Mesenchymal stem cell (in vitro differentiated cells and primary cell): ENCODE results near the gene IFITM10.

Experiments
- DNase-seq: peaks from one replicate; pipeline ENCODE4 v3.0.0-alpha.2; 2013
- H2AFZ ChIP-seq: one replicate; pipeline ENCODE4 v1.6.1; 2013; ENCODE audit warnings: low read depth, mild to moderate bottlenecking, control low read depth, inconsistent platforms, low read length, moderate library complexity
- H2AK5ac ChIP-seq: 2 replicates; pipeline ENCODE4 v1.6.1; 2013; ENCODE audit warnings: low read length, moderate library complexity, mild to moderate bottlenecking, inconsistent platforms; ENCODE audit not compliant: severe bottlenecking
- H2BK120ac ChIP-seq: one replicate; pipeline ENCODE4 v1.6.1; 2013; ENCODE audit warnings: low read depth, mild to moderate bottlenecking, inconsistent platforms, low read length, moderate library complexity
- H2BK12ac ChIP-seq, 2 experiments: one replicate each; pipeline ENCODE4 v1.6.1; 2013; ENCODE audit warnings: inconsistent platforms in 2 of 2, low read length in 2 of 2, mild to moderate bottlenecking in 2 of 2, moderate library complexity in 2 of 2, control low read depth in 1 of 2
- H2BK15ac ChIP-seq: one replicate; pipeline ENCODE4 v1.6.1; 2013; ENCODE audit warnings: mild to moderate bottlenecking, low read depth, inconsistent platforms; ENCODE audit not compliant: poor library complexity, severe bottlenecking
- H2BK5ac ChIP-seq: 2 replicates; pipeline ENCODE4 v1.6.1; 2013; ENCODE audit warnings: low read depth, mild to moderate bottlenecking, low read length, control low read depth, inconsistent platforms; ENCODE audit not compliant: poor library complexity, severe bottlenecking
- H3K14ac ChIP-seq, 2 experiments: one replicate each; pipeline ENCODE4 v1.6.1; 2013; ENCODE audit warnings: inconsistent platforms in 2 of 2, low read length in 2 of 2, control low read depth in 1 of 2, mild to moderate bottlenecking in 1 of 2, moderate library complexity in 1 of 2
- H3K18ac ChIP-seq, 2 experiments: one replicate each; pipeline ENCODE4 v1.6.1; 2013; ENCODE audit warnings: inconsistent platforms in 2 of 2, low read length in 2 of 2, control low read depth in 1 of 2, low read depth in 1 of 2, mild to moderate bottlenecking in 1 of 2
- H3K23ac ChIP-seq, 2 experiments: one replicate each; pipeline ENCODE4 v1.6.1; 2013; ENCODE audit warnings: inconsistent platforms in 2 of 2, low read length in 2 of 2, mild to moderate bottlenecking in 2 of 2, moderate library complexity in 2 of 2, control low read depth in 1 of 2
- H3K27ac ChIP-seq: 2 replicates; pipeline ENCODE4 v1.5.1; 2013; ENCODE audit warnings: mild to moderate bottlenecking, moderate library complexity, low read length, control low read depth, inconsistent platforms; ENCODE audit not compliant: poor library complexity, severe bottlenecking
- H3K27me3 ChIP-seq, 2 experiments: 2 replicates each; pipeline versions ENCODE4 v1.6.1 to v1.7.0; 2013; ENCODE audit warnings: low read length in 2 of 2, mild to moderate bottlenecking in 2 of 2, moderate library complexity in 2 of 2, control low read depth in 1 of 2, inconsistent platforms in 1 of 2; ENCODE audit not compliant: control insufficient read depth in 1 of 2, insufficient read depth in 1 of 2
- H3K36me3 ChIP-seq, 2 experiments: 2 replicates each; pipeline versions ENCODE4 v1.6.1 to v1.7.0; 2013; ENCODE audit warnings: low read length in 2 of 2, control low read depth in 1 of 2, inconsistent platforms in 1 of 2, low read depth in 1 of 2, mild to moderate bottlenecking in 1 of 2; ENCODE audit not compliant: insufficient read depth in 2 of 2, control insufficient read depth in 1 of 2
- H3K4ac ChIP-seq, 2 experiments: one replicate each; pipeline ENCODE4 v1.6.1; 2013; ENCODE audit warnings: inconsistent platforms in 2 of 2, low read length in 2 of 2, mild to moderate bottlenecking in 2 of 2, moderate library complexity in 2 of 2, control low read depth in 1 of 2, low read depth in 1 of 2
- H3K4me1 ChIP-seq: 2 replicates; pipeline ENCODE4 v1.6.1; 2013; ENCODE audit warnings: low read depth, low read length, control low read depth; ENCODE audit not compliant: control insufficient read depth, insufficient read depth
- H3K4me2 ChIP-seq: 2 replicates; pipeline ENCODE4 v1.6.1; 2013; ENCODE audit warnings: low read length, mild to moderate bottlenecking, inconsistent platforms; ENCODE audit not compliant: poor library complexity, severe bottlenecking
- H3K4me3 ChIP-seq, 2 experiments: 2 replicates each; pipeline versions ENCODE4 v1.5.1 to v1.7.0; 2013; ENCODE audit warnings: low read length in 2 of 2, mild to moderate bottlenecking in 2 of 2, control low read depth in 1 of 2, low read depth in 1 of 2; ENCODE audit not compliant: insufficient read depth in 1 of 2
- H3K79me1 ChIP-seq: replicated peaks from 2 replicates; pipeline ENCODE4 v1.6.1; 2013; ENCODE audit warnings: mild to moderate bottlenecking, control low read depth, low read length, inconsistent platforms; ENCODE audit not compliant: poor library complexity, severe bottlenecking
- H3K9ac ChIP-seq: 2 replicates; pipeline ENCODE4 v1.7.0; 2013; ENCODE audit warnings: mild to moderate bottlenecking, low read length, moderate library complexity
- H3K9me3 ChIP-seq: 2 replicates; pipeline ENCODE4 v1.7.0; 2013; ENCODE audit warnings: mild to moderate bottlenecking, low read length; ENCODE audit not compliant: control insufficient read depth
- H4K8ac ChIP-seq: one replicate; pipeline ENCODE4 v1.6.1; 2013; ENCODE audit warnings: inconsistent platforms, mild to moderate bottlenecking, low read length, moderate library complexity
- H4K91ac ChIP-seq: one replicate; pipeline ENCODE4 v1.6.1; 2013; ENCODE audit warnings: mild to moderate bottlenecking, low read length, inconsistent platforms
- WGBS: methylation state at CpG from one replicate; pipeline ENCODE4 v1.1.7; 2013; ENCODE audit warnings: mixed read lengths; 5-methylcytosine and 5-hydroxymethylcytosine counted together

IFITM10 gene

DNA sequence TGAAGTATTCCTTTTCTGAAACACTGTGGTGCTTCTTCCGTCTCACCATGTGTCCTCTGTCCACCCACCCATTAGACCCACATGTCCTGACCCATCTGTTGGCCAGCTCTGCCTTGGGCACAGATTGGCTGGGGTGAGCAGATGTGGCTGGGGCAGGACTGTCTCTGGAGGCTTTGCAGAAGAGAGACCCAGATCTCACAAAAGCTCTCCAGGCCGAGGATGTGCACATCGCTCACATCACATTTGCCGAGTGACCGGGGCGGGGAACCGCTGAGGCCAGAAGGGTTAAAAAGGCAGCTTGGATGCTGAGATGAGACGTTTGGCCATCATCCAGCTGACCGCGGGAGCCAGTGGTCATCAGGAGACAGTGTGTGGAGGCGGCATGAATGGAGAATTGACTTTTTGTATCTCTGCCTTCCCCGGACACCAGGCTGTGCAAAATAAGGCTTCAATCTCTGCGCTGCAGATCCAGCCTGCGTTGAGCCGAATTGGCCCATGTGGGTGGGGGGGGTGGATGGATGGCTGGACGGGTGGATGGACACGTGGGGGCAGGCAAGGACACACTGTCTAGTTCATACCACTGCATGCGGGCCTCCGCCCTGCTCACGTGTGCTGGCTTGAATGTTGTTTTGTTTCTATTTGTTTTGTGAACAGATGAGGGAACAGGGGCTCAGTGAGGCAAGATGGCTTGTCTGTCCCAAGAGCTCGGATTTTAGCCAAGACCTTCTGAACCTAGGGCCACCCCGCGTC is 6.1 kb downstream of the IFITM10 start:
- Histone ChIP-seq H3K9me3 (no peaks in the 10 kb centered on the region), H3K27me3 (peaks cover 5 to 38% of the 10 kb centered on the region in 2 experiments), H3K4me3 (no peak overlapping the region), H3K36me3 (peaks cover 11 to 13% of the 10 kb centered on the region in 2 experiments), H3K23ac (no peak overlapping the region), H3K79me1 (no peaks in the 10 kb centered on the region), H4K8ac (no peak overlapping the region), H3K4me2 (no peak overlapping the region), H2AK5ac (no peak overlapping the region), H4K91ac (no peak overlapping the region), H3K18ac (no peak overlapping the region), H3K4me1 (peaks cover 13% of the 10 kb centered on the region), H3K14ac (no peak overlapping the region), H2AFZ (no peak overlapping the region), H2BK12ac (no peak overlapping the region), H2BK15ac (no peak overlapping the region), H2BK120ac (no peak overlapping the region), H3K27ac (no peak overlapping the region), H2BK5ac (no peak overlapping the region), H3K9ac (no peak overlapping the region), H3K4ac (no peak overlapping the region)
- WGBS, result 89% methylated on average over 23 of the region's 23 CpGs
- DNase-seq, result no peak

DNA sequence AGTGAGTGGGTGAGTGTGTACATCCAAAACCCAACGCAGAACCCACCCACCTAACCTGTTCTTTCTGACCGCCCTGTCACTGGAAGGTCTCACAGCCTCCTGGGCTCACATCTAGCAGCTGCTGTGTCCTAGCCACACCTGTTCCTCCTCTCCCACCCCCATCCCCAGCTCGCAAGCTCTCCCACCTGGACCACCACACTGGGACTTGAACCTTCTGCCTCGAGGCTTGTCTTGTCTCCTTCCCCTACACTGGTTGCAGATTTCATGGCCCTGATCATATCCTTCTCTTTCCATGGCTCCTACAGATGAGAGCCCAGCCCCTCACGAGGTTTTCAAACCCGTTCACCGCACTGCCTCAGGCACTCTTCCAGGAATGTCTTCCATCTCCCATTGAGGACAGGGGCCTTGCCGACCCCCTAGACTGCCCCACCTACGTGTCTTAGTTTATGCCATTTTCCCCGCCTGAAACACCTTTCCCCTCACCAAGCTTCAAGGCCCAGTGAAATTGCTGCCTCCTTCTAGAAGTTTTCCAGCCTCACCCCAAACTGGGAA is 6.7 kb downstream of the IFITM10 start:
- Histone ChIP-seq H4K91ac (no peak overlapping the region), H2AK5ac (no peak overlapping the region), H2AFZ (no peak overlapping the region), H3K79me1 (no peaks in the 10 kb centered on the region), H3K4me3 (no peak overlapping the region), H3K9ac (no peak overlapping the region), H3K4me2 (no peak overlapping the region), H3K18ac (no peak overlapping the region), H3K23ac (no peak overlapping the region), H3K27me3 (peaks cover 9 to 37% of the 10 kb centered on the region in 2 experiments), H3K4me1 (peaks cover 6% of the 10 kb centered on the region), H4K8ac (no peak overlapping the region), H3K36me3 (peaks cover 11 to 13% of the 10 kb centered on the region in 2 experiments), H2BK5ac (no peak overlapping the region), H3K9me3 (no peaks in the 10 kb centered on the region), H3K14ac (no peak overlapping the region), H3K27ac (no peak overlapping the region), H2BK120ac (no peak overlapping the region), H2BK12ac (no peak overlapping the region), H3K4ac (no peak overlapping the region), H2BK15ac (no peak overlapping the region)
- 84% methylated on average over 10 of the region's 10 CpGs for WGBS
- no peak for DNase-seq

DNA sequence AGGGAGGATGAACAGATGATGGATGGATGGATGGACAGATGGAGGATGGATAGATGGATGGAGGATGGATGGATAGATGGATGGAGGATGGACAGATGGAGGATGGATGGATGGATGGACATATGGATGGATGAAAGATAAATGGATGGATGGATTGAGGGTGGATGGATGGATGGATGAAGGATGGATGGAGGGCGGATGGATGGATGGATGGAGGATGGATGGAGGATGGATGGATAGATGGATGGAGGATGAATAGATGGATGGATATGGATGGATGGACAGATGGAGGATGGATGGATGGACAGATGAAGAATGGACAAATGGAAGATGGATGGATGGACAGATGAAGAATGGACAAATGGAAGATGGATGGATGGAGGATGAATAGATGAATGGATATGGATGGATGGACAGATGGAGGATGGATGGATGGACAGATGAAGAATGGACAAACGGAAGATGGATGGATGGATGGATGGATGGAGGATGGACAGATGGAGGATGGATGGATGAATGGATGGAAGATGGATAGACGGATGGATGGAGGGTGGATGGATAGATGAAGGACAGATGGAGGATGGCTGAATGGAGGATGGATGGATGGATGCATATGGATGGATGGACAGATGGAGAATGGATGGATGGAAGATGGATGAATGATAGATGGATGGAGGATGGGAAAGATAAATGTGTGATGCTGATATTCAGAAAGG is 7.4 kb downstream of the IFITM10 start:
- no peak overlapping the region for H2BK15ac ChIP-seq
- WGBS, result 92% methylated on average over 3 of the region's 3 CpGs
- no peak overlapping the region for H2AFZ ChIP-seq
- no peak overlapping the region for H4K91ac ChIP-seq
- no peak overlapping the region for H2BK120ac ChIP-seq
- no peak for DNase-seq
- no peaks in the 10 kb centered on the region for H3K4me1 ChIP-seq
- peaks cover 11 to 13% of the 10 kb centered on the region in 2 experiments for H3K36me3 ChIP-seq
- no peaks in the 10 kb centered on the region for H3K79me1 ChIP-seq
- no peak overlapping the region for H3K27ac ChIP-seq
- H2AK5ac ChIP-seq, result no peak overlapping the region
- H3K4me3 ChIP-seq, result no peak overlapping the region
- H3K27me3 ChIP-seq, result peaks cover 9 to 32% of the 10 kb centered on the region in 2 experiments
- H2BK12ac ChIP-seq, result no peak overlapping the region
- peaks cover 5% of the 10 kb centered on the region for H3K9me3 ChIP-seq
- H3K9ac ChIP-seq, result no peak overlapping the region
- H3K4me2 ChIP-seq, result no peak overlapping the region
- no peak overlapping the region for H2BK5ac ChIP-seq
- H3K23ac ChIP-seq, result no peak overlapping the region
- H3K14ac ChIP-seq, result no peak overlapping the region
- no peak overlapping the region for H3K18ac ChIP-seq
- no peak overlapping the region for H4K8ac ChIP-seq
- no peak overlapping the region for H3K4ac ChIP-seq

DNA sequence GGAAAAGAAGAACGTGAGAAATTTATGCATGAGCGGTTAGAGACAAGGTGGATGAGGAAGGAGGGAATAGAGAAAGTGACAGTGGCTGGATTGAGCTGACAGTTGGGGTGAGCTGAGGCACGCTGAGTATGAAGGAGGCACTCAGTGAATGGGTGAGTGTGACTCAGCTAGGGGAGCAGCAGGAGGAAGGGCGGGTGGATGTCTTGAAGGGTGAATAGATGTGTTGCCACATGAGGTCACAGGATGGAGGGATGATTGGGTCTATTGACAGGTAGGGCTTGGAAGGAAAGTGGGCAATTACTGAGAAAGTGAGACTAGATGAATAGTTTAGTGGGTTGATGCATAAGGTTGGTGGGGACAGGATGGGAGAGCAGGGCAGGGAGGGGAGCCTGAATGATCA is 8.0 kb downstream of the IFITM10 start:
- no peak overlapping the region for H3K23ac ChIP-seq
- no peak overlapping the region for H3K9ac ChIP-seq
- H2AFZ ChIP-seq, result no peak overlapping the region
- H3K4ac ChIP-seq, result no peak overlapping the region
- H3K4me2 ChIP-seq, result no peak overlapping the region
- H2BK5ac ChIP-seq, result no peak overlapping the region
- H2AK5ac ChIP-seq, result no peak overlapping the region
- H3K36me3 ChIP-seq, result peaks cover 8 to 11% of the 10 kb centered on the region in 2 experiments
- H3K9me3 ChIP-seq, result peaks cover 12% of the 10 kb centered on the region
- 75% methylated on average over 4 of the region's 4 CpGs for WGBS
- no peak for DNase-seq
- peaks cover 9 to 32% of the 10 kb centered on the region in 2 experiments for H3K27me3 ChIP-seq
- H3K79me1 ChIP-seq, result no peaks in the 10 kb centered on the region
- no peak overlapping the region for H3K27ac ChIP-seq
- H3K14ac ChIP-seq, result no peak overlapping the region
- H3K4me3 ChIP-seq, result no peak overlapping the region
- H3K4me1 ChIP-seq, result no peaks in the 10 kb centered on the region
- no peak overlapping the region for H3K18ac ChIP-seq
- no peak overlapping the region for H4K8ac ChIP-seq
- no peak overlapping the region for H2BK120ac ChIP-seq
- no peak overlapping the region for H2BK12ac ChIP-seq
- no peak overlapping the region for H4K91ac ChIP-seq
- no peak overlapping the region for H2BK15ac ChIP-seq
